ENCODE measurements around the gene VRK2. TPM values are rescaled to one million over a fixed set of nuclear protein-coding genes. Genes with fewer than 3 reads are reported as not detected.
A peak's percentile ranks its signal among the peaks of the same experiment; 100 is the strongest.

VRK2 gene
- total and polyA plus RNA-seq, 10 of the 15 experiments (the other 5 are each of a cell fraction or from before 2014, with no cell fraction given): 26.5 to 78.0 (median 57.3) TPM

GRCh38 chr2:58035352-58035751 is 11.3 kb upstream of the VRK2 start (continued):
- TF ChIP-seq, protein P1, sequence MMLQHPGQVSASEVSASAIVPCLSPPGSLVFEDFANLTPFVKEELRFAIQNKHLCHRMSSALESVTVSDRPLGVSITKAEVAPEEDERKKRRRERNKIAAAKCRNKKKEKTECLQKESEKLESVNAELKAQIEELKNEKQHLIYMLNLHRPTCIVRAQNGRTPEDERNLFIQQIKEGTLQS (IDR thresholded peaks at IDR 0.05; ENCODE audit: borderline replicate concordance, extremely low read depth, low read depth, low read length): no peak
- no peak for TF ChIP-seq NRF1 (conservative IDR thresholded peaks at IDR 0.05; ENCODE audit: low read depth, low read length)
- TF ChIP-seq NR2C1 (IDR thresholded peaks at IDR 0.05): no peak
- TF ChIP-seq IRF4 (IDR thresholded peaks at IDR 0.05; ENCODE audit: low read depth, low read length): peak; percentile 95
- TF ChIP-seq, protein P2, sequence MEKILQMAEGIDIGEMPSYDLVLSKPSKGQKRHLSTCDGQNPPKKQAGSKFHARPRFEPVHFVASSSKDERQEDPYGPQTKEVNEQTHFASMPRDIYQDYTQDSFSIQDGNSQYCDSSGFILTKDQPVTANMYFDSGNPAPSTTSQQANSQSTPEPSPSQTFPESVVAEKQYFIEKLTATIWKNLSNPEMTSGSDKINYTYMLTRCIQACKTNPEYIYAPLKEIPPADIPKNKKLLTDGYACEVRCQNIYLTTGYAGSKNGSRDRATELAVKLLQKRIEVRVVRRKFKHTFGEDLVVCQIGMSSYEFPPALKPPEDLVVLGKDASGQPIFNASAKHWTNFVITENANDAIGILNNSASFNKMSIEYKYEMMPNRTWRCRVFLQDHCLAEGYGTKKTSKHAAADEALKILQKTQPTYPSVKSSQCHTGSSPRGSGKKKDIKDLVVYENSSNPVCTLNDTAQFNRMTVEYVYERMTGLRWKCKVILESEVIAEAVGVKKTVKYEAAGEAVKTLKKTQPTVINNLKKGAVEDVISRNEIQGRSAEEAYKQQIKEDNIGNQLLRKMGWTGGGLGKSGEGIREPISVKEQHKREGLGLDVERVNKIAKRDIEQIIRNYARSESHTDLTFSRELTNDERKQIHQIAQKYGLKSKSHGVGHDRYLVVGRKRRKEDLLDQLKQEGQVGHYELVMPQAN (conservative IDR thresholded peaks at IDR 0.05): no peak
- TF ChIP-seq RCOR1 (conservative IDR thresholded peaks at IDR 0.05; ENCODE audit: low read depth, low read length): 0 out of 2 replicates have a peak, but pooled peaks have one; percentile 18
- no peak for TF ChIP-seq ASH2L (IDR thresholded peaks at IDR 0.05; ENCODE audit: borderline replicate concordance, low read depth)
- no peak for TF ChIP-seq GATAD2B (conservative IDR thresholded peaks at IDR 0.05; ENCODE audit: low read depth)
- TF ChIP-seq CTCF (IDR thresholded peaks at IDR 0.05 in 2 of 3, conservative IDR thresholded peaks at IDR 0.05 in 1 of 3; ENCODE audit: control insufficient read depth in 2 of 3, extremely low read depth in 1 of 3, insufficient read depth in 1 of 3, low read depth in 3 of 3, low read length in 3 of 3): no peak
- no peak for TF ChIP-seq ZNF274 (IDR thresholded peaks at IDR 0.05; ENCODE audit: insufficient read depth, insufficient read length)
- TF ChIP-seq FOXK2 (IDR thresholded peaks at IDR 0.05): no peak
- TF ChIP-seq TCF7 (IDR thresholded peaks at IDR 0.05; ENCODE audit: borderline replicate concordance): no peak
- no peak for TF ChIP-seq YBX1 (IDR thresholded peaks at IDR 0.05)
- TF ChIP-seq LARP7 (IDR thresholded peaks at IDR 0.05): no peak
- no peak for TF ChIP-seq NFYA (IDR thresholded peaks at IDR 0.05; ENCODE audit: borderline replicate concordance, low read depth, low read length)
- TF ChIP-seq PRDM15 (CRISPR knock-in tag; IDR thresholded peaks at IDR 0.05): no peak
- no peak for TF ChIP-seq FOS (IDR thresholded peaks at IDR 0.05; ENCODE audit: borderline replicate concordance, extremely low read depth, insufficient read length)
- TF ChIP-seq TCF3 (IDR thresholded peaks at IDR 0.05; ENCODE audit: borderline replicate concordance, insufficient read depth, low read depth, low read length): no peak
- TF ChIP-seq HDAC6 (IDR thresholded peaks at IDR 0.05; ENCODE audit: unreplicated experiment): no peak
- no peak for TF ChIP-seq TBL1XR1 (IDR thresholded peaks at IDR 0.05; ENCODE audit: low read depth, low read length)
- TF ChIP-seq RBBP5 (conservative IDR thresholded peaks at IDR 0.05): no peak
- no peak for TF ChIP-seq SMARCA5 (IDR thresholded peaks at IDR 0.05)
- TF ChIP-seq PAX5 (IDR thresholded peaks at IDR 0.05; ENCODE audit: borderline replicate concordance, low read depth, low read length): peak; percentile 56; the same call in 1 of the 2 replicates
- TF ChIP-seq PAX8 (IDR thresholded peaks at IDR 0.05): no peak
- TF ChIP-seq MYB (IDR thresholded peaks at IDR 0.05; ENCODE audit: borderline replicate concordance, low read depth, low read length): no peak
- no peak for TF ChIP-seq GABPA (IDR thresholded peaks at IDR 0.05; ENCODE audit: low read depth)
